GM20000 (cell line): ENCODE data around the gene TGFBRAP1.
A peak's percentile ranks its signal among the peaks of the same experiment; 100 is the strongest.
"Not testable (repeated sequence)": the region's sequence is repeated elsewhere in the genome, so short reads cannot be mapped to it uniquely, and the experiment has no call there.

Source experiments
- DNase-seq: peaks from one replicate; pipeline ENCODE4 v3.0.0; 2012; ENCODE audit warnings: low spot score
- CTCF ChIP-seq: IDR thresholded peaks from 2 replicates; pipeline ENCODE4 v1.5.1; 2012; ENCODE audit warnings: mild to moderate bottlenecking, control low read depth; ENCODE audit errors: extremely low read depth, missing control alignments

TGFBRAP1 gene

DNA sequence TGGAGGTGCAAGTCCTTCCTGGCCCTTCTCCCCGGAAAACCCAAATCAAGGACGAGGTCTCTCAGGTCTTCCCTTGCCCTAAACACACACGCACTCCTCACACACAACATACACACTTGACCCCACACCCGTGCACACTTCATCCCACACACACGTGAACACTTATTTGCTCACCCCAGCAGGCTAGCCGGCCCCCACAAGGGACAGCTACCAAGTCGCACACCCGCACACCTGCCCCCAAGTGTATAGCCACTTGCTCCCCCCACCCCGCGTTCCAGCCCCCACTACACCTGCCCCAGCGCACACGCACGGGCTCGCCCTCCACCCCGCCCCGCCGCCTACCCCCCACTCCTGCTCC lies 359 bp downstream of the TGFBRAP1 start:
- no peak for TF ChIP-seq CTCF
- peak; percentile 36 for DNase-seq

GRCh38 chr2:105328281-105329196 lies 996 bp downstream of the TGFBRAP1 start:
- peak; percentile 46 for DNase-seq
- no peak for TF ChIP-seq CTCF

DNA sequence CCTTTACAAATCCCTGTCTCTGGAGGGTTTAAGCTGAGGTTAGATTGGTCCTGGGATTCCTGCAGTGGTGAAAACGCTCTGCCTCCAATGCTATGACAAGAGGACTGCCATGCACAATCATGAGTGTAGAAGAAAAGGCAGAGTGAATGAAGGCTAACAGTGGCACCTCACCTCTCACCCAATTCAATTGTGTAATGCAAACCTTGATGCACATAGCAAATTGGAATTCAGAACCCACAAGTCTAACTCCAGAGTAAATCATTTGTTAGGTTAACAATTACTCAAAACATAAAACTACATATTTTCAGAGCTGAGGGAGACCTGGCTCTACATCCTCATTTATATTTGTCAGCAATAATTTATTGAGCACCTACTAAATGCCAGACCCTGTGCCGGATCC lies 1.8 kb downstream of the TGFBRAP1 start:
- no peak for DNase-seq
- no peak for TF ChIP-seq CTCF

DNA sequence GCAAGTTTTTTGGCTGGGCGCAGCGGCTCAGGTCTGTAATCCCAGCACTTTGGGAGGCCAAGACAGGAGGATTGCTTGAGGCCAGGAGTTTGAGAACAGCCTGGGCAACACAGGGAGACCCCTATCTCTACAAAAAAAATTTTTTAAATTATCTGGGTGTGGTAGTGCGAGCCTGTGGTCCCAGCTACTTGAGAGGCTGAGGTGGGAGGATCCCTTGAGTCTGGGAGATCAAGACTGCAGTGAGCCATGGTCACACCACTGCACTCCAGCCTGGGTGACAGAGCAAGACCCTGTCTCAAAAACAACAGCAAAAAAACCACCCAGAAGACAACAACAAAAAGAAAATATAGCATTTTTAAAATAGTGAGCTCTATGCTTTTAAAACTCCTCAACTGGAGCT lies 2.3 kb downstream of the TGFBRAP1 start:
- DNase-seq, result not testable (repeated sequence)

DNA sequence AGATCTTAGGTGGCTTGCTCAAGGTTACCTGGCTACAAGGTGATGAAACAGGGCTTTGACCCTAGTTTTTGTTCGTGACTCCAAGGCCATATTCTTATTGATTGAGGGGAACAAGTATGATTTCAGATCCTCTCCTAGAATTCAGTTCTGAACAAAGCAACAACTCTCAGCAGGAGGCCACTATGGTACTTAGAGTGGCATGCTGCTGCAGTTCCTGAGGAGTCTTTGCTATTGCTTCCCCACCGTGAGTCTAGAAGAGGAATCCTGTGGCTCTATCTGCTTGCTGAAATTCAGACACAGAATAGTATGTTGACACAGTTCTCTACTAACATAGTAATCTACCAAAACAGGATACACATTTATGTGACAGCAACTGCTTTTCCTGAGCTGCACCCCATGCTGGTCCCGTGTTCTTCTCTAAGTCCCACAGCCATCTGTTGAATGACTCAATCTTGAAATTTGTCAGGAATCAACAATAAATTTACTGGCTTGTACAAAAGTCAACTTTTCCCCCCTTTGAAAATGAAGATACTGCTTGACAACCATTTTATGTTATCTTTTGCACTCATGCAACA lies 4.1 kb downstream of the TGFBRAP1 start:
- DNase-seq, result no peak
- TF ChIP-seq CTCF, result no peak

DNA sequence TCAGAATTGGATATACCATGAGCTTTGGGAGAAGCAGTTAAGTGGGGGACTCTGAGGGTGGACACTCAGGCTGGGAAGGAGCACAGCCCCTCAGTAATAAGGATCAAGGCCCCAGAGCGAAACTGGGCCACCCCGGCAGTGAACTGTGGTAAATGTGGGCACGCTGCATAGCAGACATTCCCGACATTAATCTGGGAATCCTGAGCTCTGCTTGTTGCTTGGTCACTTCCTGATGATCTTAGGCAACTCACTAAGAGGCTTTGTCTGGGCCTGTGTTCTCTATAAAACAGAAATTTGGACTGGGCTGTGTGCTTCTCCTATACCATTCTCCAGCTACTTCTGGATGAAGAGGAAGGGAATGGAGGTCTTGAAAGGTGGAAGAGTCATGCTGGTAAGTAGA lies 4.8 kb downstream of the TGFBRAP1 start:
- no peak for DNase-seq
- TF ChIP-seq CTCF, result no peak

DNA sequence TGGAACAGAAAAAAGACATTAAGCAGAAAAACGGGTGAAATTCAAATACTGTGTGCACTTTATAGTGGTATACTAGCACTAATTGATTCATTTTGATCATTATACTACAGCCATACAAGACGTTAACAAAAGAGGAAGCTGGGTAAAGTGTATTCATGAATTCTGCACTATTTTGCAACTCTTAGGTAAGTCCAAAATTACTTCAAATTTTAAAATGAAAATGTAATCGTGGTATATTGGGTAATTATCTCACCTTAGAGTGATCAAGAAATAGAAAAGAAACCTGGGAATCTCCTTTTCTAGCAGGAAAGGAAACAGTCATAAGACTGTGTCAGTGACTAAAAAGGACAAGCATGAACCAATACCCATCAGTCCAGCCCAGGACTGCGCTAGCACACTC lies 5.4 kb downstream of the TGFBRAP1 start:
- no peak for TF ChIP-seq CTCF
- DNase-seq, result no peak

DNA sequence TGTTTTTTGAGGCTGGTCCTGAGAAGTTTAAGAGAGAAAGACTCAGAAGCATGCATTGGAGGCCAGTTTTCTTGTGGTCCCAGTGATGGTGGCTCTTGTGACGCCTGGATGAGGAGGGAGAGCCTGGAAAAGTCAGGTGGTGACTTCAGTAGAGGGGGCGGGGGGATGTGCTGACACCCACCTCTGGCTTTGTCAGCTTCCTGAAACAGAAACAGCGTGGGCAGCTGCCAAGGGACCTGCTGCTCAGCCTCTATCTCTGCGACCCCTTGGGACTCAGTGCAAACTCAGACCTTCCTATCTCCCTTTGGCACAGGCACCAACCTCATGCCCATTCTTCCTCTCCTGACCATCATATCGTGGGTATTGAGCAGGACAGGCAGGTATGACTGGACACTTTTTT lies 6.4 kb downstream of the TGFBRAP1 start:
- no peak for DNase-seq

More for the DNA sequence above, 6.4 kb downstream of the TGFBRAP1 start:
- TF ChIP-seq CTCF, result no peak
